DND-41 (cell line): ENCODE results near the gene PAK1.

Experiments used
- EZH2 ChIP-seq: IDR thresholded peaks from 3 replicates; pipeline ENCODE4 v1.6.1; 2012; ENCODE audit warnings: borderline replicate concordance, low read depth, mild to moderate bottlenecking, moderate library complexity, low read length, inconsistent platforms; ENCODE audit not compliant: severe bottlenecking
- TF ChIP-seq, protein P1 (sequence below): IDR thresholded peaks from 2 replicates; pipeline ENCODE4 v1.5.1; 2012; ENCODE audit warnings: borderline replicate concordance, low read length, moderate library complexity, mild to moderate bottlenecking; ENCODE audit not compliant: poor library complexity, severe bottlenecking; ENCODE audit errors: extremely low read depth

DNA sequence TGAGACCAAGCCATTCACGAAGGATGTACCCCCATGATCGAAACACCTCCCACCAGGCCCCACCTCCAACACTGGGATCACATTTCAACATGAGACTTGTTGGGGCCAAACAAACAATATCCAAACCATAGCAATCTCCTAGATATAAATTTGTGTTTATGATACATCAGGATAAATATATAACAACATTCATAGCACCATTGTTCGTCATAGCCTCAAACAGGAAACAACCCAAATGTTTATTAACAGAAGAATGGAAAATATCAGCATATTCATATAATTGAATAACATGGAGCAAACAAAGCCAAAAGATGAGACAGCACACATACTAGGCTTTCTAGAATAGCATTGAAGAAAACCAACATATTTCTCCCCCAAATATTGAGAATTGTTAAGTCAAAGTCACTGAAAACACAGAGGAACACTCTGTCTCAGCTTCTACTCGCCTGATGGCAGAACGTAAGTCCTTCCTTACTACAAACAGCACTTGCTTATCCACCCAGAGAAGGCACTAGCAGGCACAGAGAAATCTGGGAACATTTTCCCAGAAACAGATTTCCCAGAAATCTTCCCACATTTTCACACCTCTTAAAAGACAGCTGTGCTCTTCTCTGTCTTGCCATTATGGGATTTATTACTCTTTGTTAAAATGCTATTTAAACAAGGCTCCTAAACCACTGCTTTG, 164.4 kb downstream of the PAK1 start:
- TF ChIP-seq, protein P1, sequence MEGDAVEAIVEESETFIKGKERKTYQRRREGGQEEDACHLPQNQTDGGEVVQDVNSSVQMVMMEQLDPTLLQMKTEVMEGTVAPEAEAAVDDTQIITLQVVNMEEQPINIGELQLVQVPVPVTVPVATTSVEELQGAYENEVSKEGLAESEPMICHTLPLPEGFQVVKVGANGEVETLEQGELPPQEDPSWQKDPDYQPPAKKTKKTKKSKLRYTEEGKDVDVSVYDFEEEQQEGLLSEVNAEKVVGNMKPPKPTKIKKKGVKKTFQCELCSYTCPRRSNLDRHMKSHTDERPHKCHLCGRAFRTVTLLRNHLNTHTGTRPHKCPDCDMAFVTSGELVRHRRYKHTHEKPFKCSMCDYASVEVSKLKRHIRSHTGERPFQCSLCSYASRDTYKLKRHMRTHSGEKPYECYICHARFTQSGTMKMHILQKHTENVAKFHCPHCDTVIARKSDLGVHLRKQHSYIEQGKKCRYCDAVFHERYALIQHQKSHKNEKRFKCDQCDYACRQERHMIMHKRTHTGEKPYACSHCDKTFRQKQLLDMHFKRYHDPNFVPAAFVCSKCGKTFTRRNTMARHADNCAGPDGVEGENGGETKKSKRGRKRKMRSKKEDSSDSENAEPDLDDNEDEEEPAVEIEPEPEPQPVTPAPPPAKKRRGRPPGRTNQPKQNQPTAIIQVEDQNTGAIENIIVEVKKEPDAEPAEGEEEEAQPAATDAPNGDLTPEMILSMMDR: no peak
- no peak for TF ChIP-seq EZH2
